Panc1 (cell line): ENCODE measurements around the gene ANTXR1. TPM values are rescaled to one million over a fixed set of nuclear protein-coding genes. Genes with fewer than 3 reads are reported as not detected.
A peak's percentile ranks its signal among the peaks of the same experiment; 100 is the strongest.

Experiments used
- ATAC-seq: fragments of 200-7000 bp; cut with Tn5 transposase; 2 replicates; pipeline ENCODE4 v1.9.1; 2020; ENCODE audit warnings: mild to moderate bottlenecking, moderate library complexity
- BruUV-seq: library from RNA; stranded (reverse); fragments of 400-500 nt; replicated peaks from 2 replicates; lab custom pipeline; 2021; lab: Mats Ljungman, UMichigan
- CTCF ChIA-PET: fragments of 300-600 bp; sonication (Branson Sonifier 250); formaldehyde crosslinking; loops from one replicate; lab custom pipeline; 2022; ENCODE audit warnings: antibody characterized with exemption; lab: Charles Lee
- POLR2A ChIA-PET: fragments of 300-600 bp; sonication (Branson Sonifier 250); formaldehyde crosslinking; loops from one replicate; lab custom pipeline; 2022; ENCODE audit warnings: antibody characterized with exemption; lab: Charles Lee
- DNase-seq: peaks from one replicate; pipeline ENCODE4 v3.0.0-alpha.2; 2010; ENCODE audit warnings: low read depth, low spot score
- H3K27ac ChIP-seq: 2 replicates; pipeline ENCODE4 v1.5.1; 2011; ENCODE audit warnings: mild to moderate bottlenecking, low read length, inconsistent platforms
- H3K27me3 ChIP-seq: fragments of 200-500 bp; sonication (Bioruptor generic); 2 replicates; pipeline ENCODE4 v1.6.0; 2014; ENCODE audit warnings: low read length, inconsistent platforms; ENCODE audit not compliant: control insufficient read depth, insufficient read depth
- H3K36me3 ChIP-seq: fragments of 200-500 bp; sonication (Bioruptor generic); 2 replicates; pipeline ENCODE4 v1.5.1; 2014; ENCODE audit warnings: inconsistent platforms, mild to moderate bottlenecking, low read length, moderate library complexity; ENCODE audit not compliant: control insufficient read depth, insufficient read depth
- H3K4me1 ChIP-seq: 2 replicates; pipeline ENCODE4 v1.5.1; 2011; ENCODE audit warnings: inconsistent platforms, mild to moderate bottlenecking, low read length, moderate library complexity; ENCODE audit not compliant: control insufficient read depth, insufficient read depth
- H3K4me3 ChIP-seq, 2 experiments: 2 replicates each; pipeline ENCODE4 v1.5.1; 2011 to 2012; ENCODE audit warnings: low read depth in 2 of 2, low read length in 2 of 2, mild to moderate bottlenecking in 2 of 2, inconsistent platforms in 1 of 2, moderate library complexity in 1 of 2
- H3K9me3 ChIP-seq: fragments of 200-500 bp; sonication (Bioruptor generic); 2 replicates; pipeline ENCODE4 v1.5.1; 2014; ENCODE audit warnings: low read depth, mild to moderate bottlenecking, inconsistent platforms, low read length, moderate library complexity; ENCODE audit not compliant: control insufficient read depth, insufficient read depth
- CTCF ChIP-seq: fragments of 450-650 bp; IDR thresholded peaks from 2 replicates; pipeline ENCODE4 v1.5.1; 2017; ENCODE audit warnings: mild to moderate bottlenecking
- POLR2AphosphoS5 ChIP-seq: IDR thresholded peaks from 2 replicates; pipeline ENCODE4 v1.6.1; 2012; ENCODE audit warnings: mild to moderate bottlenecking, low read depth, low read length, moderate library complexity
- REST ChIP-seq, 2 experiments: IDR thresholded peaks; 2 replicates each; pipeline ENCODE4 v1.6.1; 2011 to 2012; ENCODE audit warnings: low read depth in 2 of 2, control low read depth in 1 of 2, low read length in 1 of 2, mild to moderate bottlenecking in 1 of 2, moderate library complexity in 1 of 2; ENCODE audit not compliant: insufficient read depth in 1 of 2
- SIN3A ChIP-seq: IDR thresholded peaks from 2 replicates; pipeline ENCODE4 v1.6.1; 2012; ENCODE audit warnings: low read depth, mild to moderate bottlenecking, low read length, moderate library complexity, borderline replicate concordance; ENCODE audit not compliant: insufficient read depth
- TCF7L2 ChIP-seq: IDR thresholded peaks from 2 replicates; pipeline ENCODE4 v1.6.1; 2011; ENCODE audit warnings: mild to moderate bottlenecking, low read depth, low read length, inconsistent platforms
- in situ Hi-C: cut with HindIII; loops from 2 replicates; pipeline ENCODE4 v1.10.0; 2016; ENCODE audit warnings: low sequenced_read_pairs, low pct_unique_long_range_greater_than_20kb
- intact Hi-C: fragments of 100-400 bp; cut with micrococcal nuclease; formaldehyde crosslinking; loops from one replicate; pipeline ENCODE4 v1.10.0; 2022; ENCODE audit not compliant: unreplicated experiment
- total RNA-seq: library from RNA; stranded (reverse); gene quantifications from one replicate; pipeline ENCODE4 v1.2.1, GENCODE V29; 2021; ENCODE audit not compliant: unreplicated experiment

Gene ANTXR1
- total RNA-seq, 1 experiment from 2014 or later = 132 TPM

- intact Hi-C loops = no loop called here
- POLR2A ChIA-PET = no interaction called here
Observed at GRCh38 chr2:68968221-68968620, 44.8 kb upstream of the ANTXR1 start.

GRCh38 chr2:68969736-68970490 lies 43.1 kb upstream of the ANTXR1 start:
- Histone ChIP-seq H3K36me3 (no peaks in the 10 kb centered on the region), H3K27ac (peak overlapping the region; percentile 39; the same call in 1 of the 2 replicates), H3K4me1 (peaks cover 10% of the 10 kb centered on the region), H3K27me3 (no peaks in the 10 kb centered on the region), H3K4me3 (no peak overlapping the region), H3K9me3 (no peaks in the 10 kb centered on the region)
- ATAC-seq = no peak
- ChIA-PET CTCF (no interaction called here), POLR2A (no interaction called here)
- BruUV-seq = no TSS peak
- no peak for DNase-seq
- intact Hi-C loops (no loop called here), in situ Hi-C loops (no loop called here)
- TF ChIP-seq TCF7L2 (no peak), POLR2AphosphoS5 (no peak), SIN3A (no peak), CTCF (no peak), REST (IDR thresholded peaks at IDR 0.05; ENCODE audit: insufficient read depth in 1 of 2, low read depth in 2 of 2, low read length in 1 of 2) (no peak)

More at GRCh38 chr2:68968221-68968620, 44.8 kb upstream of the ANTXR1 start:
- H3K27ac ChIP-seq = no peak overlapping the region
- H3K27me3 ChIP-seq = no peaks in the 10 kb centered on the region
- no peaks in the 10 kb centered on the region for H3K9me3 ChIP-seq
- in situ Hi-C loops = no loop called here
- TF ChIP-seq REST (IDR thresholded peaks at IDR 0.05; ENCODE audit: insufficient read depth in 1 of 2, low read depth in 2 of 2, low read length in 1 of 2) = no peak
- no peak for TF ChIP-seq TCF7L2
- TF ChIP-seq SIN3A = no peak
- TF ChIP-seq POLR2AphosphoS5 = no peak
- TF ChIP-seq CTCF = no peak
- no peak overlapping the region for H3K4me3 ChIP-seq
- DNase-seq (no peak), ATAC-seq (no peak)
- CTCF ChIA-PET = no interaction called here
- no peaks in the 10 kb centered on the region for H3K36me3 ChIP-seq
- no TSS peak for BruUV-seq
- peaks cover 10% of the 10 kb centered on the region for H3K4me1 ChIP-seq
